Hepatocyte (in vitro differentiated cells): ENCODE data around the gene EIF4E1B. TPM values are rescaled to one million over a fixed set of nuclear protein-coding genes. Genes with fewer than 3 reads are reported as not detected.

Experiments used
- DNase-seq: peaks from one replicate; pipeline ENCODE4 v3.0.0-alpha.2; 2016; ENCODE audit warnings: low spot score
- H2AFZ ChIP-seq: fragments of 200-600 bp; sonication (generic); 2 replicates; pipeline ENCODE4 v1.6.0; 2016; ENCODE audit warnings: antibody characterized with exemption, mild to moderate bottlenecking
- H3K27ac ChIP-seq: fragments of 200-600 bp; sonication (generic); 2 replicates; pipeline ENCODE4 v1.5.1; 2016; ENCODE audit warnings: mild to moderate bottlenecking
- H3K27me3 ChIP-seq: fragments of 200-600 bp; sonication (generic); 2 replicates; pipeline ENCODE4 v1.6.1; 2016
- H3K36me3 ChIP-seq: fragments of 200-600 bp; sonication (generic); replicated peaks from 2 replicates; pipeline ENCODE4 v1.5.1; 2016; ENCODE audit warnings: low read depth; ENCODE audit not compliant: insufficient read depth
- H3K4me1 ChIP-seq: fragments of 200-600 bp; sonication (generic); 2 replicates; pipeline ENCODE4 v1.5.1; 2016; ENCODE audit warnings: mild to moderate bottlenecking, moderate library complexity; ENCODE audit not compliant: insufficient read depth
- H3K4me2 ChIP-seq: fragments of 200-600 bp; sonication (generic); 2 replicates; pipeline ENCODE4 v1.6.0; 2016
- H3K4me3 ChIP-seq: fragments of 200-600 bp; sonication (generic); 2 replicates; pipeline ENCODE4 v1.5.1; 2016; ENCODE audit warnings: mild to moderate bottlenecking
- H3K79me2 ChIP-seq: fragments of 200-600 bp; sonication (generic); 2 replicates; pipeline ENCODE4 v1.6.0; 2017; ENCODE audit warnings: mild to moderate bottlenecking
- H3K9me2 ChIP-seq: fragments of 200-600 bp; sonication (generic); replicated peaks from 2 replicates; pipeline ENCODE4 v1.6.0; 2017; ENCODE audit warnings: mild to moderate bottlenecking; ENCODE audit not compliant: insufficient read depth
- H3K9me3 ChIP-seq: fragments of 200-600 bp; sonication (generic); 2 replicates; pipeline ENCODE4 v1.5.1; 2016; ENCODE audit warnings: low read depth, mild to moderate bottlenecking
- H4K20me1 ChIP-seq: fragments of 200-600 bp; sonication (generic); 2 replicates; pipeline ENCODE4 v1.6.0; 2016; ENCODE audit warnings: mild to moderate bottlenecking; ENCODE audit not compliant: insufficient read depth, poor library complexity, severe bottlenecking
- EZH2 ChIP-seq: fragments of 200-600 bp; sonication (generic); IDR thresholded peaks from 2 replicates; pipeline ENCODE4 v1.6.1; 2016; ENCODE audit warnings: antibody characterized with exemption, mild to moderate bottlenecking, borderline replicate concordance
- EZH2phosphoT487 ChIP-seq: fragments of 200-600 bp; sonication (generic); IDR thresholded peaks from one replicate; pipeline ENCODE4 v1.6.1; 2018; ENCODE audit warnings: antibody characterized with exemption, mild to moderate bottlenecking, low read depth, moderate library complexity; ENCODE audit not compliant: unreplicated experiment, severe bottlenecking
- WGBS: methylation state at CpG from one replicate; pipeline ENCODE4 v1.1.6; 2016; ENCODE audit warnings: low lambda C conversion rate; ENCODE audit errors: missing lambda C conversion rate; 5-methylcytosine and 5-hydroxymethylcytosine counted together
- polyA plus RNA-seq: library from polyadenylated mRNA; unstranded; fragments of >200 nt; fragmentation: Nextera tagmentation; extraction: Ambion mirVana; gene quantifications from 2 replicates; pipeline ENCODE4 v1.2.1, GENCODE V29; 2016
- total RNA-seq: library from RNA; depleted of rRNA; stranded (reverse); fragments of >200 nt; gene quantifications from 2 replicates; pipeline ENCODE4 v1.2.3, GENCODE V29; 2014
- TF ChIP-seq, protein P1 (sequence below): fragments of 200-600 bp; sonication (generic); IDR thresholded peaks from 2 replicates; pipeline ENCODE4 v1.5.1; 2016; ENCODE audit warnings: antibody characterized with exemption, mild to moderate bottlenecking; ENCODE audit not compliant: poor library complexity

EIF4E1B gene
- total and polyA plus RNA-seq, 2 experiments from 2014 or later, result not detected

DNA sequence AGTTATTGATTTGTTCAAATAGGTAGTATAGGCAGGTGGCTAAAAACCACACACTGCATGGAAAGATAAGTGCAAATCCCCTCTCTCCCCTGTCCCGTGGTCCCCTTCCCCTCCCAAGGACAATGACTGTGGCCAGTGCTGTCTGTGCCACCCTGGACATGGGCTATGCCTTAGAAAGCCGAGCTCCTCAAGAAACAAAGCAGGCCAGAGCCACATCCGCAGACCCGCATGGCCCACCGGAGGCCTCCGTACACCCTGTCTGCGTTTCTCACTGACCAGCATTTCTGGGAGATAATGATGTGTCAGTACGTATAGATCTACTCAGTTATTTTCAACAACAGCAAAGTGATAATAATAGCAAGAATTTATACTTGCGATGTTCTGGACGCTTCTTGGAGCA is 33.1 kb downstream of the EIF4E1B start:
- TF ChIP-seq, protein P1, sequence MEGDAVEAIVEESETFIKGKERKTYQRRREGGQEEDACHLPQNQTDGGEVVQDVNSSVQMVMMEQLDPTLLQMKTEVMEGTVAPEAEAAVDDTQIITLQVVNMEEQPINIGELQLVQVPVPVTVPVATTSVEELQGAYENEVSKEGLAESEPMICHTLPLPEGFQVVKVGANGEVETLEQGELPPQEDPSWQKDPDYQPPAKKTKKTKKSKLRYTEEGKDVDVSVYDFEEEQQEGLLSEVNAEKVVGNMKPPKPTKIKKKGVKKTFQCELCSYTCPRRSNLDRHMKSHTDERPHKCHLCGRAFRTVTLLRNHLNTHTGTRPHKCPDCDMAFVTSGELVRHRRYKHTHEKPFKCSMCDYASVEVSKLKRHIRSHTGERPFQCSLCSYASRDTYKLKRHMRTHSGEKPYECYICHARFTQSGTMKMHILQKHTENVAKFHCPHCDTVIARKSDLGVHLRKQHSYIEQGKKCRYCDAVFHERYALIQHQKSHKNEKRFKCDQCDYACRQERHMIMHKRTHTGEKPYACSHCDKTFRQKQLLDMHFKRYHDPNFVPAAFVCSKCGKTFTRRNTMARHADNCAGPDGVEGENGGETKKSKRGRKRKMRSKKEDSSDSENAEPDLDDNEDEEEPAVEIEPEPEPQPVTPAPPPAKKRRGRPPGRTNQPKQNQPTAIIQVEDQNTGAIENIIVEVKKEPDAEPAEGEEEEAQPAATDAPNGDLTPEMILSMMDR, result no peak
- TF ChIP-seq EZH2, result no peak
- no peak for TF ChIP-seq EZH2phosphoT487
- no peak overlapping the region for H2AFZ ChIP-seq
- no peaks in the 10 kb centered on the region for H3K4me1 ChIP-seq
- H3K27me3 ChIP-seq, result peaks cover 4% of the 10 kb centered on the region
- H3K79me2 ChIP-seq, result no peaks in the 10 kb centered on the region
- no peak overlapping the region for H3K4me3 ChIP-seq
- H3K4me2 ChIP-seq, result no peak overlapping the region
- H4K20me1 ChIP-seq, result no peaks in the 10 kb centered on the region
- H3K9me3 ChIP-seq, result no peaks in the 10 kb centered on the region
- no peaks in the 10 kb centered on the region for H3K9me2 ChIP-seq
- DNase-seq, result no peak
- H3K36me3 ChIP-seq, result no peaks in the 10 kb centered on the region
- H3K27ac ChIP-seq, result no peak overlapping the region
- 88% methylated on average over 10 of the region's 10 CpGs for WGBS

DNA sequence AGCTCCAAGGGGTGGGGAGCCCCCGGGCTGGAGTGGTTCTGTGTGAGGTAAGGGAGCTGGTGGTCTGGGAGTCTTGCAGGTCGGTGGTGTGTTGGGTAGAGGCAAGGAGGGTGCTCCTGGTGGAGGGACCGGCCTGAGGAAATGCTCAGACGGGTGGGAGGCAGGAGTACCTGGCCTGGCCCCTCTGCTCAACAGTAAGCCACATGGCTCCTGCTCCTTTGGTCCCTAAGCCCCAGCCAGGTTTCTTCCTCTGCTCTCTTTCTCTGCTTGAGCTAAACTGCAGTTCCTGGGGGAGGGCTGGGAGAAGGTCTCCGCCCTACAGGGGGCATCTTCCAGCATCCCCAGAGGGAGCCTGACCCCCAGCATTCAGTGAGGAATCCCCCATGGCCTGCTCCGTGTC is 34.0 kb downstream of the EIF4E1B start:
- 51% methylated on average over 6 of the region's 6 CpGs for WGBS
- Histone ChIP-seq H3K27me3 (peaks cover 4% of the 10 kb centered on the region), H3K79me2 (no peaks in the 10 kb centered on the region), H3K9me3 (no peaks in the 10 kb centered on the region), H2AFZ (no peak overlapping the region), H3K4me1 (no peaks in the 10 kb centered on the region), H3K36me3 (no peaks in the 10 kb centered on the region), H3K9me2 (no peaks in the 10 kb centered on the region), H3K27ac (no peak overlapping the region), H3K4me3 (no peak overlapping the region), H3K4me2 (no peak overlapping the region), H4K20me1 (no peaks in the 10 kb centered on the region)
- no peak for DNase-seq
- TF ChIP-seq, protein P1, result no peak
- TF ChIP-seq EZH2phosphoT487, result no peak
- no peak for TF ChIP-seq EZH2

DNA sequence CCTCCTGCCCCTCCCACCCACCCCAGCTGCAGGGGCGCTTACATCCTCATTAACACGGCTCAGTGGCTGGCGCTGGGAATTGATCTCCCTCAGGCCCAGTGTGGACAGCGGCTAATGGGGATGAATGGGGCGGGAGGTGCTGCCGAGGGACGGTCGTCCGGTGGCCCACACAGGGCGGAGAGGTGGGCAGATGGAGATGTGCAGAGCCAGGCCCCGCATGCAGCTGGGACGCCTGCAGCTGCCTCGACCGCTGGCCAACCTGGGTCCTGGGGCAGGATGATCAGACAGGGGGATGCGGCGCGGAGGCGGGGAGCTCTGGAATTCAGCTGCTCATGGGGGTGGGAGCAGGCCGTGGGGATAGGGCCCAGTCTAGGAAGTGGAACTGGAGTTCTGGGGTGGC is 34.4 kb downstream of the EIF4E1B start:
- TF ChIP-seq EZH2, result no peak
- TF ChIP-seq EZH2phosphoT487, result no peak
- TF ChIP-seq, protein P1, result no peak
- no peak overlapping the region for H3K27ac ChIP-seq
- no peaks in the 10 kb centered on the region for H3K4me1 ChIP-seq
- H3K4me2 ChIP-seq, result no peak overlapping the region
- H3K9me2 ChIP-seq, result no peaks in the 10 kb centered on the region
- H3K36me3 ChIP-seq, result no peaks in the 10 kb centered on the region
- no peaks in the 10 kb centered on the region for H4K20me1 ChIP-seq
- H3K79me2 ChIP-seq, result no peaks in the 10 kb centered on the region
- peaks cover 4% of the 10 kb centered on the region for H3K27me3 ChIP-seq
- H3K9me3 ChIP-seq, result no peaks in the 10 kb centered on the region
- no peak overlapping the region for H2AFZ ChIP-seq
- 52% methylated on average over 15 of the region's 19 CpGs for WGBS
- no peak overlapping the region for H3K4me3 ChIP-seq
- no peak for DNase-seq

DNA sequence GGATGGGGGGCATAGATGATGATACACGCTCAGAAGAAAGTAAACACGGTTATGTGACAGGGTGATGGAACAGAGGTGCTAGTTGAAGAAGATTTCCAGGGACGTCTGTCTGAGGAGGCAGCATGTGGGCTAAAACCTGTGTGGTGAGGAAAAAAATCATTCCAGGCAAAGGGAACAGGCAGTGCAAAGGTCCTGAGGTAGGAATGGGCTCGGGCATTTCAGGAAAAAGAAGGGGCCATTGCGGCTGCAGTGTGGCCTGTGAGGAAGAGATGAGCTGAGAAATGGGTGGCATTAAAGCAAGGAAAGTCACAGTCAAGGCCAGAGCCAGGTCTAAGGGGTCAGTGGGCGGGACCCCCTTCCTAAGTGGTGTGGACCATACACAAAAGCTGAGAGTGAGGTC is 35.0 kb downstream of the EIF4E1B start:
- 88% methylated on average over 6 of the region's 6 CpGs for WGBS
- no peaks in the 10 kb centered on the region for H3K9me3 ChIP-seq
- TF ChIP-seq EZH2 (no peak), EZH2phosphoT487 (no peak)
- TF ChIP-seq, protein P1, result no peak
- H3K79me2 ChIP-seq, result no peaks in the 10 kb centered on the region
- H3K4me1 ChIP-seq, result no peaks in the 10 kb centered on the region
- no peaks in the 10 kb centered on the region for H3K36me3 ChIP-seq
- H3K27ac ChIP-seq, result no peak overlapping the region
- peaks cover 4% of the 10 kb centered on the region for H3K27me3 ChIP-seq
- no peak overlapping the region for H3K4me2 ChIP-seq
- H2AFZ ChIP-seq, result no peak overlapping the region
- H3K9me2 ChIP-seq, result no peaks in the 10 kb centered on the region
- H4K20me1 ChIP-seq, result no peaks in the 10 kb centered on the region
- no peak overlapping the region for H3K4me3 ChIP-seq
- no peak for DNase-seq
